HG03139 (cell line): ENCODE measurements around the gene HSPG2.
"Not testable (repeated sequence)": the region's sequence is repeated elsewhere in the genome, so short reads cannot be mapped to it uniquely, and the experiment has no call there.

Experiments used
- ATAC-seq: cut with Tn5 transposase; IDR thresholded peaks from one replicate; pipeline ENCODE4 v1.9.1; 2021; ENCODE audit not compliant: unreplicated experiment

HSPG2 gene

GRCh38 chr1:21937034-21937371 lies at the start of gene HSPG2:
HSPG2 (minus strand) TSS chr1:21937310; CDS start chr1:21937217, 93 bp downstream.
- no peak for ATAC-seq

GRCh38 chr1:21986386-21986785 lies 49.3 kb upstream of the HSPG2 start:
- ATAC-seq = not testable (repeated sequence)

GRCh38 chr1:21985893-21986292 lies 48.8 kb upstream of the HSPG2 start:
- not testable (repeated sequence) for ATAC-seq

- not testable (repeated sequence) for ATAC-seq
Measured at GRCh38 chr1:21983539-21983938, 46.4 kb upstream of the HSPG2 start.

- not testable (repeated sequence) for ATAC-seq
Measured at GRCh38 chr1:21982122-21982521, 45.0 kb upstream of the HSPG2 start.

GRCh38 chr1:21981253-21981652 lies 44.1 kb upstream of the HSPG2 start:
- ATAC-seq = not testable (repeated sequence)

- ATAC-seq = not testable (repeated sequence)
Measured at GRCh38 chr1:21980515-21981220, 43.6 kb upstream of the HSPG2 start.

GRCh38 chr1:21978209-21978608 lies 41.1 kb upstream of the HSPG2 start:
- not testable (repeated sequence) for ATAC-seq

GRCh38 chr1:21976703-21977239 lies 39.7 kb upstream of the HSPG2 start, which contains the start of gene CELA3B:
CELA3B (plus strand) TSS chr1:21977022; CDS start chr1:21977040, 18 bp downstream.
- ATAC-seq = not testable (repeated sequence)

- ATAC-seq = not testable (repeated sequence)
Measured at GRCh38 chr1:21975296-21975695, 38.2 kb upstream of the HSPG2 start.

- ATAC-seq = not testable (repeated sequence)
Measured at GRCh38 chr1:21974699-21975098, 37.6 kb upstream of the HSPG2 start.

- ATAC-seq = not testable (repeated sequence)
Measured at GRCh38 chr1:21973948-21974347, 36.8 kb upstream of the HSPG2 start.

- ATAC-seq = not testable (repeated sequence)
Measured at GRCh38 chr1:21972973-21973441, 35.9 kb upstream of the HSPG2 start.

GRCh38 chr1:21970523-21970922 lies 33.4 kb upstream of the HSPG2 start:
- not testable (repeated sequence) for ATAC-seq

GRCh38 chr1:21969066-21969465 lies 32.0 kb upstream of the HSPG2 start:
- ATAC-seq = not testable (repeated sequence)

- ATAC-seq = not testable (repeated sequence)
Measured at GRCh38 chr1:21967216-21967615, 30.1 kb upstream of the HSPG2 start.

GRCh38 chr1:21966247-21967000 lies 29.3 kb upstream of the HSPG2 start:
- no peak for ATAC-seq

GRCh38 chr1:21963477-21964217 lies 26.5 kb upstream of the HSPG2 start:
- ATAC-seq = no peak

GRCh38 chr1:21961799-21962198 lies 24.7 kb upstream of the HSPG2 start:
- no peak for ATAC-seq

- no peak for ATAC-seq
Measured at GRCh38 chr1:21961337-21961736, 24.2 kb upstream of the HSPG2 start.
